Nucleus accumbens (tissue), 56 donors: ENCODE data around the gene PROB1.
"Not testable (repeated sequence)": the region's sequence is repeated elsewhere in the genome, so short reads cannot be mapped to it uniquely, and the experiment has no call there.

Experiments used
- DNase-seq, 56 donors: peaks; one replicate each; lab custom pipeline; 2025; lab: John Stamatoyannopoulos, UW

Gene PROB1

DNA sequence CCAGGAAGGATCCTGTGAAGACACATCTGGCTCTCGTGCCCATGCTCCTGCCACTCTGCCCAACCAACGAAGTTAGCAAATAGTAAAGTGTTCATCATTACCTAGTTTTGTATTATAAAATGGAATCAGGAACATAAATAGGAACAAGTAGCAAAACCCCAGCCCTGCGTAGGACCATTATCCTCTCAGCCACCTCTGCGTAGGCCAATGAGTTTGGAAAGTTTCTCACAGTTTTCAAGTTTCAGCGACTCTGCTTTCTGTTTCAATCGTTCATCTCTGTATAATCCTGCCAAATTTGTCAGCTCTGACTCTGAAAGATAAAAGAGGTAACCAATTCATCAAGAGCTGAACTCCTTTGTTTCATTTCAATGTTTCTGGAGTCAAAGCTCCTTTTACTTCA lies 19.1 kb upstream of the PROB1 start:
- DNase-seq = no peak

DNA sequence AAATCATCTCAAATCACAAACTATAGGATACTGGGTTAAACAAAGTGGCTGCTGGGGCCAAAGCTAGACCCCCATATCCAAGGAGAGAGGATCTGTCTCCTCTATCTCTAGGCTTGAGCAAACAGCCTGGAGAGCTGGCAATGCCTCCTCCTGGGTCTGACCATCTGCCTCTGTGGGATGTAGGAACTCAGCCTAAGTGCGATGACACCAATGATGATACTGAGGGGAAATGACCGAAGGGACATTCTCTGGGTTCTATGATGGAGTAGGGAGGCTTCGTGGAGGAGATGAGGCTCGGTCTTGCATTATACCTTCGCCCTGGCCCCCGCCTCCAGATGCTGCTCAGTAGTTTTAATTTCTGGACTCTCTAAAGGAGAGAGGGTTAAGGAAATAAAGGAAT lies 18.2 kb upstream of the PROB1 start:
- no peak for DNase-seq

DNA sequence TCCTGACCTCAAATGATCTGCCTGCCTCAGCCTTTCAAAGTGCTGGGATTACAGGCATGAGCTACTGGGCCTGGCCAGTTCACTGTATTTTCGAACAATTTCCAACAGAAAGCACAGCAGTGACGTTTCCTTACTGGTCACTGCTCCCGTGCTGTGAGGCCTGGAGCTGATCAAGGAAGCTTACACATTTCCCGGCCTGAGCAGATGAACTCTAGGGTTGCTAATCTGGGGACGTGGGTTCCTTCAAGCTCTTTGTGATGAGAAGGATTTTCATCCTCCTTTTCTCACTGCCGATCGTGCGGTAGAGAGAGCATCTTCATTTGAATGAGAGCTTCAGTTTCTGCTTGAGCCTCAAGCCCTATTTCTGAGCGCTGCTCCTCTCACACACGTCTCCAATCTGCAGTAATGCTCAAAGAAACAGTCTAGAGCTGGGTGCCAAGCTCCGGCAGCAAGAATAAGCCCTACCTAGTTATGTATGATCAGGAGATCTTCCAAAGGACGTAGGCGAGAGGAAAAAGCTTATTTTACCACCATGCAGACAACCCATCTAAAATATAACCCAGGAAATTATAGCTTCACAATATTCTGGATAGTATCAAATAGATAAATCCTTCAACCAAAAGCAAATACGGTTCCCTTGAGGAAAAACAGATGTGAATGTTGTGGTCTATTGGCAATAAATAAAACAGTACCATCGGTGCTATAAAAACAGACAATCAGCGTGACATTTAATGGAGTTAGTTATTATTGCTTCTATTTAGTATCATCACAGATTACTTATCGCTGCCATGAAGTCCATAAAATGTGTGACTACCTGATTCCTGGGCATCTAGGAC lies 16.3 kb upstream of the PROB1 start:
- peak in 2 of 56 donors; percentile 20 to 33 for DNase-seq

DNA sequence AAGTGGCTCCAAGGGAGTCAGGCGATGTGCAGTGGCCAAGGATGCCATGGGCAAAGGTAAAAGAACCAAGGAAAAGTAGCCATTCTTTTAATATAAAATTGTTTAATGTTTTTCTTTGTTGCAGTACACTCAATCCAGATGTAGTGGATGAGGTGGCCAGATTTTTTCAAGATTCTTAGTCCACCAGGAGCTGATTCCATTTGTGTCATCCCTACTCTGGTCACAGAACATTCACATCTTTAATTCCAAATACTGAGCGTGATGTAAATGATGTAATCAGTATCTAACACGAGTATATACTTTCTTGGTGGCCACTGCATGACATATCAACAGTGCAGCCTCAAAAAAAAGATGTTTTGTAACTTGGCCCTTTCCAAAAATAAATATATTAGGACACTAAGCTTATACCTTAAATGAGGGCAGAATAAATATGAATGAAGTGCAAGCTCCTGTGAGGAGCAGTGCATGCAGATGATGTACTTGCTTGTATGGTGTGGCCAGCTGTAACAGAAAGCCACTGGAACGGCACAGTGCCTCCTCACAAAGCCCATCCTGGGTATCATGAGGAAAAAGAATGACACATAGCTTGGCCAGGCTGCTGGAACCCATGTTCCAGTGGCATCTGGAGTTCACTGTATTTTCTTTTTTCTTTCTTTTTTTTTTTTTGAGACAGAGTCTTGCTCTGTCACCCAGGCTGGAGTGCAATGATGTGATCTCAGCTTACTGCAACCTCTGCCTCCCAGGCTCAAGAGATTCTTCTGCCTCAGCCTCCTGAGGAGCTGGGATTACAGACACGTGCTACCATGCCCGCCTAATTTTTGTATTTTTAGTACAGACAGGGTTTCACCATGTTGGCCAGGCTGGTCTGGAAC lies 15.5 kb upstream of the PROB1 start:
- peak in 1 of 56 donors; percentile 28 for DNase-seq

DNA sequence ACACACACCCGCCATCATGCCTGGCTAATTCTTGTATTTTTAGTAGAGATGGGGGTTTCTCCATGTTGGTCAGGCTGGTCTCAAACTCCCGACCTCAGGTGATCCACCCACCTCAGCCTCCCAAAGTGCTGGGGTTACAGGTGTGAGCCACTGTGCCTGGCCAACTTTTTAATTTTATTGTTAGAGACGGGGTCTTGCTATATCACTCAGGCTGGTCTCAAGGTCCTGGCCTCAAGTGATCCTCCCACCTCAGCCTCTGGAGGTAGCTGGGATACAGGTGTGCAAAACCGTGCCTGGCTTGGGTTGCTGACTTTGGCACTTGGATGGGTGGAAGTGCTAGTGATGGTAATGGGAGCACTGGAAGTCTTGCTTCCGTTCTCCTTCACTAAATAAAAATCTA lies 14.2 kb upstream of the PROB1 start:
- DNase-seq = not testable (repeated sequence)

DNA sequence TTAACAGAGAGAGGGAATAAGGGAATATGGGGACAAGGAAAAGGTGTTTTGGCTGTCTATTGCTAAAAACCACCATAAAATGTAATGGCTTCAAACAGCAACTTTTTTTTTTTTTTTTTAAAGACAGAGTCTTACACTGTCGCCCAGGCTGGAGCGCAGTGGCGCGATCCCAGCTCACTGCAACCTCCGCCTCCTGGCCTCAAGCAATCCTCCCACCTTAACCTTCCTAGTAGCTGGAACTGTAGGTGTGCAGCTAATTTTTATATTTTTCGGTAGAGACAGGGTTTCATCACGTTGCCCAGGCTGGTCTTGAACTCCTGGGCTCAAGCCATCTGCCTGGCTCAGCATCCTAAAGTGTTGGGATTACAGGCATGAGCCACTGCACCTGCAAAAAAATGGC lies 13.3 kb upstream of the PROB1 start:
- peak in 1 of 56 donors; percentile 15 for DNase-seq

DNA sequence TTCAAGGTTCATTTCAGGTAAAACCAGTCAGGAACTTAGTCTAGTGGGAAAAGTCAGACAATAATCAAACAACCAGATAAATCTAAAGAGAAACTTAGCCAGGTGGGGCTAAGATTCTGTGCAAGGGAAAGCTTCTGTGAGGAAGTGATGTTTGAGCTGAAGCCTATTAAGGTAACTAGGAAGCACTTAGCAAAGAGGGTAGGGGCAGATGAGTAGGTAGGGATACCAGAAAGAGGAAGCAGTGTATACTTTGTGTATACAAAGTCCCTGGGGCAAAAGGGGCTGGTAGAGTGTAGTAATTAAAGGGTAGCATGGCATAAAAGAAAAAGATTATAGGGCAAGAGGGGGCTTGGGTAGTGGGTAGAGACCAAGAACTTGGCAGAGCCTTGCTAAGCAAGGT lies 12.6 kb upstream of the PROB1 start:
- DNase-seq = no peak

DNA sequence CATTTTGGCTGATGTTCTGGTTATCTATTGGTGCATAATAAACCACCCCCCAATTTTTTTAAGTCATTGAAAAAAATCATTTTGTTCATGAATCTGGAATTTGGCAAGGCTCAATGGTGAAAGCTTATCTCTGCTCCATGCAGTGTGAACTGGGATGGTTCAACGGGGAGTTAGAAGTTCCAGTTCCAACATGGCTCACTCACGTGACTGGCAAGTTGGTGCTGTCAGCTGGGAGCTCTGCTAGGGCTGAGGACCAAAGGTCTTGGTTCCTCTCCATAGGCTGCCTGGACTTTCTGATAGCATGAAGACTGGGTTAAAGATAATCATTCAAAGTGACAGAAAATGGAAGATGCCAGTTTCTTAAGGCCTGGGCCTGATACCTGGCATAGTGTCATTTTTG lies 12.1 kb upstream of the PROB1 start:
- DNase-seq = no peak

DNA sequence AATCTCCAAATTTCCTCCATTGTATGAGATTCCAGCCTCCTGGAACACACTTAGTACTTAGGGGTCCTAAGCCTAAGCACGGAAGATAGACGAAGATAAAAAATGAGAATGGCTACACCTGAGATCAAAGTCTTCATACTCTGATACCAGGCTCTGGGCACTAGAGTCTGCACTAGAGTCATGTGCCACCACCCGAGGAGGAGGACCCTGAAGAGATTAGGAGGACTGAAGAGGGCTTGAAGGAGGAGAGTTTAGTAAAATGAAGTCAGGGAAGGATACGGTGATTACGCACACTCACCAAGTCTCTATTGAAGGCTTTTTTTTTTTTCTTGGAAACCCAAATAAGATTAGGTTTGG lies 9.6 kb upstream of the PROB1 start:
- no peak for DNase-seq

DNA sequence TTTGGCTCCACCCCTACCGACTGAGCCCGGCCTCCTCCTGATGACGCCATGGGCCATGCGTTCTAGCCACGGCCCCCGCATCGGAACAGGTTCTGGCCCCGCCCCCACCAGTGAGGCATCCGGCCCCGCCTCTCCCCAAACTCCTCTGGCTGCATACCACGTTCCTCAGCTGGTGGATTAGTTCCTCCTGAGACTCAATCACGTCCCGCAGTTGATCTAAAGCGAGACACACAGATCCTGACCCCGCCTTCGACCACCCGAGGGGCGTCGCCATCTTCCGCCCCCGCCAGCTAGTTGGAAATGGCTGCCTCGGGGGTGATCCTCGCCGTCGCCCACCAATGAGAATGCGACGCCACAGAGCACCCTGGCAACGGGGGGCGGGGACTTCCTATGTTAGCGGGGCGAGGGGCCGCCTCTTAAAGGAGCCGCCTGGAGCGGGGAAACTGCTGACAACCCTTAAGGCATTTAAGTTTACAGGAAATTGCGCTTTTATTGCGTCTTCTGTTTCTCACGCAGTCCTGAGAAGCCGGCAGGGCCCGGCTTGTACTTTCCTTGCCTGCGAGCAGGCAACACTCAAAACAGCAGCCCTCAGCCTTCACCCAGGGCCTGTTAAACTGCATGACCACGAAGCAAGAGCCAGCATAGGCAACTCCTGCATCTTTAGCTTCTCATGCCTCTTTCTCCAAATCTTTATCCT lies 9.0 kb upstream of the PROB1 start, which contains the start of gene SPATA24:
Gene SPATA24 (minus strand): TSS at position 303 of the 697 bp plus-strand sequence. CDS start 29 bp downstream, at position 274.
- peak; percentile 84 to 100 (median 98) for DNase-seq

DNA sequence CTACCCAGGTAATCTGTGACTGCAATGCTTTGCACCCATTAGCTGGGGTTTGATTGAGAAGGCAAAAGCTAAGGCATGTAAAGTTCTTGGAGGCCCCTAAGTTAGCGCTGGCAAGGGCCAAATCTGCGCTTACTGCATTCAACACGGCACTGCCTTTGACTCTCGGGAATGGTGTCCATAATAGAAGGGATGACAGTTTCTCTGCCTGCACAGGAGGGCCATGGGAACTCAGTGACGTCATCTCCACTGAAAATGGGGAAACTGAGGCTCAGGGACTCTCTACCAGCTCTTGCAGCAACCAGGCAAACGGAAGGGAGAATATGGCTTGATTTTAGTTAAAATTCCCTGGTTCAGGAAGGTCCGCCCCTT lies 8.5 kb upstream of the PROB1 start:
- DNase-seq = no peak

DNA sequence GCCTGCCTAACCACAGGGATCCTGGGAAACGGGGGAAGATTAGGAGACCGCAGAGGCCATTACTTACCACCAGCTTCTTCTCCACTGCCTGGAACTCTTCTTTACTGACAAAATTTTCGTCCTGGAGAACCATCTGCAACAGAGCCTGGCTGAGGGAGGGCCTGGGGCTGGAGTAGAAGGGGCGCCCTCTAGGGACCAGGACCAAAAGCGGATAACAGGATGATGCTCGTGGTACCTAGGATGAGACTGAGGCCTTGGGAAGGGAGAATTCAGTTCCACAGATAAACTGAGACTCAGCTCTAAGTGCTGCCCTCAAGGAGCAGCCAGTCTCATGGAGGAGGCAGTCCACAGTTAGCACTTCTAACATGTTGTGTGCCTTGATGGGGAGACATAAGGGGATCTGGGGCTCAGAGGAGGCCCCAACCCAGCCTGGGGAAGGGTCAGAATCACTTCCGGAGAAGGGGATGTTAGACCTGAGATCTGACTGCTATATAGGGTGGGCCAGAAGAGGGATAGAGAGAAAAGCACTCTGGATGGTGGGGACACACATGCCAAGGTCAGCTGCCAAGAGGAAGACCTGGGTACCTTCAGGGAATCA lies 7.8 kb upstream of the PROB1 start:
- DNase-seq = no peak

DNA sequence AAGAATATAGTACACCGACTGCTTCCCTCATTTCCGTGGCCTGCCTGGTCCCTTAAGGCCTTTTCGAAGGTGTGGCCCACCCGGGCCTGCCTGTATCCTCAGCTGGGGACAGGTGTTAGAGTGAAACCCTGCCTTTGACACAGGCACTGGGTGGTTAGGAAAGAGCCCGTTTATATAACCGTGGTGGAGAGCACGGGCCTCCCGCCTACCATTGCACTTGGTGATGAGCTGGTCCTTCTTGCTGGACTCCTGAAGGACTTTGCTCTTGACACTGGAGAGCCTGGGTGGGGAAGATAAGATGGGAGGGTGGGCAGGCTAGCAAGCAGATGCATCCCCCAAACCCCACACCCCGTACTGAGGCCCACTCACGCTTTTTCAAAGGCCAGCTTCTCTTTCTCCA lies 6.6 kb upstream of the PROB1 start:
- DNase-seq = no peak

DNA sequence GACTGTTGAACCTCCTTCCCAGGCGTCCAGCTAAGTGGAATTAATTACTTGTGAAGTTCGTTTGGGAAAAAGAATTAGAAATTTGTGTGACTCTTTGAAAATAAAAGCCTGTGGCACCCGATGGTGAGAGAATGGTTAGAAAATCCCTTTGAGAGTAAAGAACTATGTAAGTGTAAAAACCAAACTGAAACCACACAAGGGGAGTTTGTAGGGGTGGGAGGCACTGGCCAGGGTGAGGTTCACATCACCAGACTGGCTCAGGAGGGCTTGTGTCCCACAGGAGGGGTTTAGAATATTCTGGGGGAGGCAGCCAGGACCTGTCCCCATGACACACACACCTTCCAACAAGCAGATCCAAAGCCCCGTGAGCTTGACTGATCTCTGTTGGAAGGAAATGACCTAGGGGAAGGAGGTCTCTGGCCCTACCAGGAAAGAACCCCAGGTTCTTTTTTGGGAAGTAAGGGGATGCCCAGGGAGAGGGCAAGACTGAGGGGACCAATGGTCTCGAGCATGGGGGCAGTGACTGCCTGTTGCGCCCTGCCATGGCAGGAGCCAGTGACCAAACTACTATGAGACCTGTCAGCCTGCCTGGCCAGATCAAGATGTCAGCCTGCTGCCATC lies 4.7 kb upstream of the PROB1 start:
- DNase-seq = no peak

DNA sequence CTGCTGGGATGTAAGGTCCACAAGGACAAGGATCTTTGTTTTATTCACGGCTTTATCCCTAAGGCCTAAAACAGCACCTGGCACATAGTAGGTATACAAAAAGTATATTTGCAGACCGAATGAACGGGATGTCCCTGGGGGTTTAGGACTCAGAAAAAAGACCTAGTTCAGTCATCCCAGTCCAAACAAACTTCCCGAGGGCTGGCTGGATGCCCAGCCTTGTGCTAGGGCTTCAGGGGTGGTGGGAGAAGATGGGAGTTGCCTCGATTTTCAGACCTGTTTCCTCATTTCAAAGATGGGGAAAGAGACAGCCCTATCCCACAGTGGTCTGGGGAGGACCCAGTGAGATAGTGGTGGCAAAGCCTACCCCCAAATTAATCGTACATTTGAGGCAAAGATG lies 3.0 kb upstream of the PROB1 start:
- DNase-seq = no peak

DNA sequence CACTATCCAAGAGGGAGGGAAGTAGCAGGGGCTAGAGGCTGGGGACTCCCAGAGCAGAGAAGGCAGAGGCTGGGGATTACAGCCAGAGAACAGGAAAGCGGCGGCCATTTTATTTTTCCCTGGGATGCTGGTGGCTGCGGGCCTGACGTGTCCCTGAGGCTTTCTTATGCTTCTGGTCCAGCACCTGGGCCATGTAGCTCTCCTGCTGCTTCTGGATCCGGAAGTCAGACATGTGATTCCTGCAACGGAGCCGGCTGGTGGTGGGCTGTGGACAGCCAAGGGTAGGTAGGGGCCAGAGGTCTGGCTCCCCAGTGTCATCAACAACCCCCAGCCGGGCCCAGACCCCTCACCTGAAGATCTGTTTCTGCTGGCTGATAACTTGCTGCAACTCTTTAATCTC lies 1.8 kb upstream of the PROB1 start:
- DNase-seq = no peak

DNA sequence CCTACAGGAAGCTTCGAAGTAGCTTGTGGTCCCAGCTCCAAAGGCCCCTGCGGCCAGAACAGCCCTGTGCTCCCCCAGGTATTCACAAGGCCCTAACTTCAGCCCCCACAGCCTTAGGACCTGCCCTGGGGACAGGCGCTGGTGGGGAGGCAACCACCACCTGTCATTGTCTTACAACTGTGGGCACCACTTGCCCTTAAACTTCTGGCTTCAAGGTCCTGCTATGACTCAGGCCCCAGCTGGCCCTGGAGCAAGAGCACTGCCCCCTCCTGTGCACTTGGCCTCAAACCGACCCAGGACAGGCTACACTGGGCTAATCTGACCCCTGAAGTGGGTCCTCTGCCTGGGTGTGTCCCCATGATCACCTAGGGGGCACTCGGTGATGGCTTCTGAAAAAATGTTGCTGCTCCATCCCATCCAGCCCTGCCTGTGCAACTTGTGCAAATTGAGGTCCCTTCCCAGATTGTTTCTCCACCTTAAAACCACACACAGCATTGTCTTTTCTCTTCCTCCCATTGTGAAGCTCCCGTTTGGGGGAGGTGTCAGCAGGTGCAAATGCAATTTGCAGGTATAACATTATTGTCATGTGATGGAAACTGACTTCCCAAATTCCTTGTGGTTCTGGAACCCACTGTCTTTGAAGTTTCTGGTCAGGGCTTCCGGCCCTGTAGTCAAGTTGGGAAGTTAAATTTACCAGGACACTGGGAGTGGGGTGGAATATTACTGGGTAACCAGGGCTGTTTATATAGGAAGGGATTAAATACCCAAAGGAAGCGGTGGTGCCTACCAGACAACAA lies 1.1 kb upstream of the PROB1 start:
- no peak for DNase-seq

DNA sequence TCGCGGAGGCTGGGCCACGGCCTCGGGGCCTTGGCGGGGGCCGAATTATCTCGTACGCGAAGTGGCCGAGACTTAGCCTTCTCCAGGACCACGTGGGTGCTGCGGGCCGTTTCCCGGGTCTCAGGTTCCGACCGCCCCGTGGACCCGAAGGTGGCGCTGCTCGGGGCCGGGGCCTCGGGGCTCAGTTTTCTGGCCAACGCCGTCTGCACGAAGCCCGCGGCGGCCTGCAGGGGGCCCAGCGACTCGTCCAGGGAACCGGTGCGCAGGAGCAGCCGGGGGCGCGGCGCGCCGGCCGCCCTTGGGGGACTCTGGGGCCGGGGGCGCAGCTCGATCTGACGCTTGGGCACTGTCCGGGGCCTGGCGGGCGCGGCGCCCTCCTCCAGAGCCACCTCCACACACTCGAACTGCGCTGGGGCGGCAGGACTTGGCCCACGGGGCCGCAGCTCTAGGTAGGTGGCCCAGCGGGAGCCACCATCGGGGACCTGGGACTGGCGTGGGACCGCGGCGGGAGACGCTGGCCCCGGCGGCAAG lies 716 bp downstream of the PROB1 start:
- peak in 4 of 56 donors; percentile 12 to 42 (median 30) for DNase-seq

DNA sequence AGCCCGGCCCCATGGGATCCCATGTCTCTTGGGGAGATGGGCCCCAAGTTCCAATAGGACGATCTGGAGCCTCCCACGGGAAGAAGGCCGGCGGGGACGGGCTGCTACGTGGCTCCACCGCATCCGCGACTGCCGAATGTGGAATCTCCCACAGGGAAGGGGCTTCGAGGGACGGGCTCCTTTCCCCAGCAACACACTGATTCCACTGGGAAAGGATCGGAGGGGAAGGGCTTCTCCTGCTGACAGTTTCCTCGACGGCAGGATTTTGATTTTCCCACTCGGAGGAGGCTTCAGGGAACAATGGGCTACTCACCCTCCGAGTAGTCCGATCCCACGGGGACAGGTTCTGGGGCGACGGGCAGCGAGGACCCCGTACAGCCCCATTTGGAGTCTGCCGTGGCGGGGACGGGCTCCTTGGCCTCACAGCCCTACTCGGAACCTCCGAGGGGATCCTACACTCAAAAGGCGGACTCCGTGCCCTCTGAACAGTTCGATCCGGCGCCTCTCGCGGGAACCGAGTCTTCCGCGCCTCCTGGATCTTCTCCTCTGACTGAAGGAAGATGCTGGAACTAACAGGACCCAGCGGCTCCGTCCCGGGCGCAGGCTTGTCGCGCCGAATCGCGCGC lies 1.3 kb downstream of the PROB1 start:
- no peak for DNase-seq
